Measurements from ENCODE around the gene LHFPL6.

Gene LHFPL6

DNA sequence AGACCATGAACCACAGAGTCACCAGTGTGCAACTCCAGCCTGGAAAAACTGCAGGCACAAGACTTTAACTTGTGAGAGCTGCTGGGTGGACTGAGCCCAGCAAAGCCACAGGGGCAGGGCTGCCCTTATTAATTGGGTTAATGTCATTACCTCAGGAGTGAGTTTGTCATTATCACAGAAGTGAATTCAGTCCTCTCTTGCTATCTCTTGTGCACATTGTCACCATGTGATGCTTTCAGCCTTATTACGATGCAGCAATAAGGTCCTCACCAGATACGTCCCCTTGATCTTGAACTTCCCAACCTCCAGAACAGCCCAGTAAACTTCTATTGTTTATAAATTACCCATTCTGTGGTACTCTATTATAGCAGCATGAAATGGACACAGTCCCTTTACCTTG, 158.1 kb downstream of the LHFPL6 start:
- ChIA-PET POLR2A (no interaction called here), CTCF (no interaction called here)
- TF ChIP-seq SP1 (IDR thresholded peaks at IDR 0.05) = no peak
- no peak for TF ChIP-seq HDGF (IDR thresholded peaks at IDR 0.05; ENCODE audit: borderline replicate concordance)
- TF ChIP-seq, protein P1, sequence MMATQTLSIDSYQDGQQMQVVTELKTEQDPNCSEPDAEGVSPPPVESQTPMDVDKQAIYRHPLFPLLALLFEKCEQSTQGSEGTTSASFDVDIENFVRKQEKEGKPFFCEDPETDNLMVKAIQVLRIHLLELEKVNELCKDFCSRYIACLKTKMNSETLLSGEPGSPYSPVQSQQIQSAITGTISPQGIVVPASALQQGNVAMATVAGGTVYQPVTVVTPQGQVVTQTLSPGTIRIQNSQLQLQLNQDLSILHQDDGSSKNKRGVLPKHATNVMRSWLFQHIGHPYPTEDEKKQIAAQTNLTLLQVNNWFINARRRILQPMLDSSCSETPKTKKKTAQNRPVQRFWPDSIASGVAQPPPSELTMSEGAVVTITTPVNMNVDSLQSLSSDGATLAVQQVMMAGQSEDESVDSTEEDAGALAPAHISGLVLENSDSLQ (IDR thresholded peaks at IDR 0.05) = no peak
- no peak for TF ChIP-seq ZNF384 (IDR thresholded peaks at IDR 0.05)
- DNase-seq (ENCODE audit: extremely low spot score) = no peak

DNA sequence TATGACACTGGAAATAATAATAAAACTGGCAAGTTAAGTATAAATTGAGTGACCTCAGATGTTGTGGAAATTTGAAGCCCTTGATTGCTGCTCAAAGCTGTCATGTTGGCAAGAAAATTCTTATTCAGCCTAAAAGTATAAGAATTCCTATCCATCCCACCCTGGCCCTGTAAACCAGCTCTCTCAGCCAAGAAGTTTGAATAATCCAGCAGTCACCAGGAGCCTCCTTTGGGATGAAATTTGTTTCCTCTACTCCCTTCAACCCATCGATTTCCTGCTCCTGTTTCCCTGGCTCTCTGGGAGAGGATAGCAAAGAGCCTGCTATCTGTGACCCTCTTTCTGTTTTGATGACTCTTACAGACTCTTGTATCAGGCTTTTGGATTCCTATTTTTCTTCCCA, 169.3 kb downstream of the LHFPL6 start:
- POLR2A ChIA-PET = no interaction called here
- CTCF ChIA-PET = no interaction called here
- TF ChIP-seq BHLHE40 (IDR thresholded peaks at IDR 0.05; ENCODE audit: borderline replicate concordance) (no peak), ZNF384 (IDR thresholded peaks at IDR 0.05) (no peak), HDGF (IDR thresholded peaks at IDR 0.05; ENCODE audit: borderline replicate concordance) (no peak), L3MBTL2 (conservative IDR thresholded peaks at IDR 0.05) (no peak), FOXM1 (IDR thresholded peaks at IDR 0.05; ENCODE audit: borderline replicate concordance) (no peak), FOXA1 (IDR thresholded peaks at IDR 0.05) (no peak), LEF1 (IDR thresholded peaks at IDR 0.05; ENCODE audit: borderline replicate concordance) (no peak), TARDBP (IDR thresholded peaks at IDR 0.05) (no peak), FOXK2 (IDR thresholded peaks at IDR 0.05) (no peak), SUZ12 (IDR thresholded peaks at IDR 0.05) (no peak), ELF4 (IDR thresholded peaks at IDR 0.05) (no peak), NFRKB (IDR thresholded peaks at IDR 0.05) (no peak), SP1 (IDR thresholded peaks at IDR 0.05) (no peak), ARNT (IDR thresholded peaks at IDR 0.05) (no peak), CTBP1 (IDR thresholded peaks at IDR 0.05; ENCODE audit: borderline replicate concordance) (no peak)
- TF ChIP-seq, protein P1 (IDR thresholded peaks at IDR 0.05) = no peak
- no peak for DNase-seq (ENCODE audit: extremely low spot score)

DNA sequence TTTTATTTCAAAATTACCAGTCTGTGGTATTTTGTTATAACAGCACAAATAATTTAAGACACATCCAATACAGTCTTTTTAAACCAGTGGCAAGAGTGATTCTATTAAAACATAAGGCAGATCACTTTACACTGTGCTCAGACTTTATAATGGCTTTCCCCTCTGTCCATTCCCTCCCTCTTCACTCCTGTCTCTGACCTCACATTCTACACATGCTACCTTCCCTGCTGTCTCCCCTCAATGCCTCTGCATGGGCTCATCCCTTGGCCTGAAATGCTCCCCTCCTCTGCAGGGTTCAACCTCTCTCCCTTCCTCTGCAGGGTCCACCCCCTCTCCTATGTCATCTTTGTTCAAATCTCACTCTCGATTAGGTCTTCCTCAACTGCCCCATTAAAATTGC, 170.8 kb downstream of the LHFPL6 start:
- no peak for TF ChIP-seq L3MBTL2 (conservative IDR thresholded peaks at IDR 0.05)
- TF ChIP-seq FOXK2 (IDR thresholded peaks at IDR 0.05) = no peak
- TF ChIP-seq SUZ12 (IDR thresholded peaks at IDR 0.05) = no peak
- TF ChIP-seq FOXA1 (IDR thresholded peaks at IDR 0.05) = no peak
- no peak for TF ChIP-seq SP1 (IDR thresholded peaks at IDR 0.05)
- DNase-seq (ENCODE audit: extremely low spot score) = no peak
- ChIA-PET POLR2A (no interaction called here), CTCF (no interaction called here)

DNA sequence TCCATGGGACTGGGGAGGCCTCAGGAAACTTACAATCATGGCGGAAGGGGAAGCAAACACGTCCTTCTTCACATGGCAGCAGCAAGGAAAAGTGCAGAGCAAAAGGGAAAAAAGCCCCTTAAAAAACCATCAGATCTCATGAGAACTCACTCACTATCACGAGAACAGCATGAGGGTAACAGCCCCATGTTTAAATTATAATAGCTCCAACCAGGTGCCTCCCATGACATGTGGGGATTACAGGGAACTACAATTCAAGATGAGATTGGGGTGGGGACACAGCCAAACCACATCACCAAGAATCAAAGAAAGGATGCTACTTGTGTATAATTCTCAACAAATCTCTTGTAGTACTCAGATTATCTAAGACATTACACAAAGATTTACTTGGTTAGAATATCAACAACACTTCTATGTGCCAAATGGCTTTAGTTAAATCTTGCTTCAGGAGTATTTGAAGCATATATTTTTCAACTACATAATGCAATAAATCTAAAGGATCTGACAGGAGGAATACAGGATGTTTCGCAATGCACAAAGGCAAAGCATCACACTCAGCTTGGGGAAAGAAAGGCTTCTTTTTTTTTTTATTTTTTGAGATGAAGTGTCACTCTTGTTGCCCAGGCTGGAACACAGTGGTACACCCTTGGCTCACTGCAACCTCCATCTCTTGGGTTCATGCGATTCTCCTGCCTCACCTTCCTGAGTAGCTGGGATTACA, 180.0 kb downstream of the LHFPL6 start:
- ChIA-PET POLR2A (no interaction called here), CTCF (interaction anchor here (0.6 to 1.4 kb wide), 2 partner anchors 193 to 1529 kb away, joined by 3 read pairs; no protein-coding TSS in a partner anchor)
- DNase-seq (ENCODE audit: extremely low spot score) = no peak
- TF ChIP-seq LEF1 (IDR thresholded peaks at IDR 0.05; ENCODE audit: borderline replicate concordance) = no peak
- TF ChIP-seq, protein P1 (IDR thresholded peaks at IDR 0.05) = peak; percentile 36; the same call in 1 of the 2 replicates

DNA sequence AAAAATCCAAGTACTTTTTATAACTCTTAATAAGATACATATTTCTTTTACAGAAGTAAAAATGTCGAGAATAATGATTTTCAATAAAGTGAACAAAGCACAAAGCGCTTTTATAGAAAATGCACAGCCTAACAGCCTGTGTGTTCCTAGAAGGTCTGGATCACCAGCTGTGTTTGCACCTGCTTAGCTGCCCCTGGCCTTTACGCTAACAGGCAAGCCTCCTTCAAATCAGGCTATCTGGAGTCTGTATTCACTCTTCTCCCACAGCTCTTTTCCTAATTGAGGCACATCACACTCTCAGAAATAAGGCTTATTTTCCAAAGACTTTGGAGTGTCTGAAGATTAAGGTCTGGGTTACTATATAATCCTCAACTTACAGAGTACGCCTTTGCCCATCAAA, 183.1 kb downstream of the LHFPL6 start:
- POLR2A ChIA-PET = no interaction called here
- CTCF ChIA-PET = interaction anchor here (0.6 kb wide), 1 partner anchor 90 kb away, joined by 3 read pairs; no protein-coding TSS in a partner anchor
- DNase-seq (ENCODE audit: extremely low spot score) = no peak
- TF ChIP-seq ELF4 (IDR thresholded peaks at IDR 0.05) (no peak), HDGF (IDR thresholded peaks at IDR 0.05; ENCODE audit: borderline replicate concordance) (no peak), NFRKB (IDR thresholded peaks at IDR 0.05) (no peak), SP1 (IDR thresholded peaks at IDR 0.05) (no peak), SUZ12 (IDR thresholded peaks at IDR 0.05) (no peak), FOXK2 (IDR thresholded peaks at IDR 0.05) (no peak), TARDBP (IDR thresholded peaks at IDR 0.05) (no peak), ZNF384 (IDR thresholded peaks at IDR 0.05) (no peak), L3MBTL2 (conservative IDR thresholded peaks at IDR 0.05) (no peak), BHLHE40 (IDR thresholded peaks at IDR 0.05; ENCODE audit: borderline replicate concordance) (no peak), FOXM1 (IDR thresholded peaks at IDR 0.05; ENCODE audit: borderline replicate concordance) (no peak), CTBP1 (IDR thresholded peaks at IDR 0.05; ENCODE audit: borderline replicate concordance) (no peak), FOXA1 (IDR thresholded peaks at IDR 0.05) (no peak)
- TF ChIP-seq, protein P1 (IDR thresholded peaks at IDR 0.05) = no peak

DNA sequence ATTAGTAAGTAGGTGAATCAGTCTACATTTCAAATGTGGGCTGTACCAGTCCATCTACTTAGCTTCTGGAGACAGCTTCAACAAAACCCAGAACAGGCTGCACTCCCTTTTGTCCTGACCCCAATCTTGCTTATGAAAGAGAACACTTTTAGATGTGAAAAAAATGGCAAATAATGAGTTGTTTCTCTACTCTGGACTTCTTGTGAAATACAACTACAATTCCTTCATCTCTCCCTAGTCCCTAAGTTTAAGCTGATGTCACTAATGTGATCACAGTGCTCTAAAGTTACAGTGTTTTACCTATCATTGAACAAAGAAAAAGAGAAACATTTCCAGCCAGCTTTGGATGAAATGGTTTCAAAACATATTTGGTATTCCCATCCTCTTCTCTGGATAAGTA, 183.9 kb downstream of the LHFPL6 start:
- CTCF ChIA-PET = interaction anchor here (0.7 to 6.1 kb wide), 5 partner anchors 14 to 1000 kb away, joined by 3 to 24 read pairs (median 3); no protein-coding TSS in a partner anchor
- DNase-seq (ENCODE audit: extremely low spot score) = no peak
- TF ChIP-seq HDGF (IDR thresholded peaks at IDR 0.05; ENCODE audit: borderline replicate concordance) (no peak), FOXM1 (IDR thresholded peaks at IDR 0.05; ENCODE audit: borderline replicate concordance) (no peak), SP1 (IDR thresholded peaks at IDR 0.05) (no peak), CTBP1 (IDR thresholded peaks at IDR 0.05; ENCODE audit: borderline replicate concordance) (no peak), SUZ12 (IDR thresholded peaks at IDR 0.05) (no peak), ZNF384 (IDR thresholded peaks at IDR 0.05) (no peak), NFRKB (IDR thresholded peaks at IDR 0.05) (no peak), ARNT (IDR thresholded peaks at IDR 0.05) (no peak), FOXK2 (IDR thresholded peaks at IDR 0.05) (no peak), TARDBP (IDR thresholded peaks at IDR 0.05) (no peak), FOXA1 (IDR thresholded peaks at IDR 0.05) (no peak), BHLHE40 (IDR thresholded peaks at IDR 0.05; ENCODE audit: borderline replicate concordance) (no peak), LEF1 (IDR thresholded peaks at IDR 0.05; ENCODE audit: borderline replicate concordance) (no peak), ELF4 (IDR thresholded peaks at IDR 0.05) (no peak), L3MBTL2 (conservative IDR thresholded peaks at IDR 0.05) (no peak)
- TF ChIP-seq, protein P1 (IDR thresholded peaks at IDR 0.05) = no peak
- POLR2A ChIA-PET = interaction anchor here (0.7 kb wide), 1 partner anchor 13 kb away, joined by 3 read pairs; no protein-coding TSS in a partner anchor

All from HEK293T (cell line).